Liver (tissue), 9 donors: ENCODE measurements around the gene NDP. TPM values are rescaled to one million over a fixed set of nuclear protein-coding genes. Genes with fewer than 3 reads are reported as not detected.

ENCODE experiments used
- DNase-seq: peaks from one replicate; pipeline ENCODE4 v3.0.0-alpha.2; 2017; ENCODE audit warnings: low spot score
- H3K27ac ChIP-seq, 2 donors: one replicate each; pipeline ENCODE4 v1.7.0; 2013; ENCODE audit warnings: inconsistent platforms in 2 of 2, low read length in 2 of 2, control low read depth in 1 of 2, low read depth in 1 of 2, mild to moderate bottlenecking in 1 of 2
- H3K27me3 ChIP-seq, 4 donors: one replicate each; pipeline versions ENCODE4 v1.6.1 to v1.7.0; 2013; ENCODE audit warnings: low read length in 3 of 4, inconsistent platforms in 1 of 4, mild to moderate bottlenecking in 1 of 4, moderate library complexity in 1 of 4; ENCODE audit not compliant: control insufficient read depth in 4 of 4, insufficient read depth in 4 of 4
- H3K36me3 ChIP-seq, 4 donors: one replicate each; pipeline versions ENCODE4 v1.6.1 to v1.7.0; 2013; ENCODE audit warnings: low read length in 3 of 4, mild to moderate bottlenecking in 3 of 4, low read depth in 1 of 4, moderate library complexity in 1 of 4; ENCODE audit not compliant: control insufficient read depth in 4 of 4, insufficient read depth in 3 of 4
- H3K4me1 ChIP-seq, 4 donors: one replicate each; pipeline versions ENCODE4 v1.6.1 to v1.7.0; 2013; ENCODE audit warnings: low read length in 3 of 4, mild to moderate bottlenecking in 3 of 4, moderate library complexity in 1 of 4; ENCODE audit not compliant: control insufficient read depth in 4 of 4, insufficient read depth in 4 of 4
- H3K4me3 ChIP-seq, 3 donors: one replicate each; pipeline versions ENCODE4 v1.6.1 to v1.7.0; 2013; ENCODE audit warnings: low read length in 3 of 3, control low read depth in 1 of 3, low read depth in 1 of 3, mild to moderate bottlenecking in 1 of 3
- H3K9ac ChIP-seq, 2 donors: one replicate each; pipeline ENCODE4 v1.7.0; 2013; ENCODE audit warnings: low read length in 2 of 2, mild to moderate bottlenecking in 2 of 2, moderate library complexity in 2 of 2, control low read depth in 1 of 2, low read depth in 1 of 2
- H3K9me3 ChIP-seq, 4 donors: one replicate each; pipeline versions ENCODE4 v1.6.1 to v1.7.0; 2013; ENCODE audit warnings: low read length in 3 of 4; ENCODE audit not compliant: control insufficient read depth in 4 of 4
- EGR1 ChIP-seq, 2 donors: IDR thresholded peaks; 2 replicates each; pipeline ENCODE4 v1.6.1; 2016 to 2018; ENCODE audit warnings: antibody characterized with exemption in 2 of 2, low read depth in 2 of 2
- FOXA1 ChIP-seq: IDR thresholded peaks from 2 replicates; pipeline ENCODE4 v1.6.1; 2016; ENCODE audit warnings: antibody characterized with exemption
- FOXA2 ChIP-seq: IDR thresholded peaks from 2 replicates; pipeline ENCODE4 v1.6.1; 2016; ENCODE audit warnings: antibody characterized with exemption
- GABPA ChIP-seq, 2 donors: IDR thresholded peaks in 1 of 2; conservative IDR thresholded peaks in 1 of 2; 2 replicates each; pipeline ENCODE4 v1.6.1; 2016; ENCODE audit warnings: antibody characterized with exemption in 2 of 2, mild to moderate bottlenecking in 1 of 2, moderate library complexity in 1 of 2
- HNF4A ChIP-seq, 2 donors: conservative IDR thresholded peaks; 2 replicates each; pipeline ENCODE4 v1.6.1; 2016; ENCODE audit warnings: antibody characterized with exemption in 2 of 2, mild to moderate bottlenecking in 2 of 2
- HNF4G ChIP-seq: IDR thresholded peaks from 2 replicates; pipeline ENCODE4 v1.6.1; 2016; ENCODE audit warnings: antibody characterized with exemption
- JUND ChIP-seq, 2 donors: IDR thresholded peaks; 2 replicates each; pipeline ENCODE4 v1.6.1; 2016; ENCODE audit warnings: antibody characterized with exemption in 2 of 2
- SP1 ChIP-seq: IDR thresholded peaks from 2 replicates; pipeline ENCODE4 v1.6.1; 2018; ENCODE audit warnings: antibody characterized with exemption, mild to moderate bottlenecking
- TAF1 ChIP-seq: conservative IDR thresholded peaks from 2 replicates; pipeline ENCODE4 v1.6.1; 2016; ENCODE audit warnings: antibody characterized with exemption, mild to moderate bottlenecking
- YY1 ChIP-seq: IDR thresholded peaks from 2 replicates; pipeline ENCODE4 v1.6.1; 2016; ENCODE audit warnings: antibody characterized with exemption, mild to moderate bottlenecking
- WGBS: extraction: QIAGEN DNeasy Blood & Tissue Kit; methylation state at CpG from one replicate; pipeline ENCODE4 v1.1.7; 2013; 5-methylcytosine and 5-hydroxymethylcytosine counted together
- polyA plus RNA-seq, 2 donors: library from polyadenylated mRNA; stranded (reverse) in 1 of 2; unstranded in 1 of 2; fragments of 200-250 nt in 1 of 2; fragments of >200 nt in 1 of 2; fragmentation: Nextera tagmentation in 1 of 2; extraction: Ambion mirVana in 1 of 2; gene quantifications; one replicate each; pipeline versions ENCODE4 v1.2.1 to v1.2.3, GENCODE V29; 2013 to 2015
- total RNA-seq, 2 donors: library from RNA; depleted of rRNA; stranded (reverse); fragments of >200 nt; gene quantifications; one replicate each; pipeline ENCODE4 v1.2.3, GENCODE V29; 2014
- TF ChIP-seq, protein P1 (sequence below): IDR thresholded peaks from 2 replicates; pipeline ENCODE4 v1.6.1; 2016; ENCODE audit warnings: antibody characterized with exemption, mild to moderate bottlenecking
- TF ChIP-seq, protein P2 (sequence below): fragments of 150-350 bp; IDR thresholded peaks from 2 replicates; pipeline ENCODE4 v1.5.1; 2017; ENCODE audit warnings: improper control_type of control experiment, low read depth, low read length; ENCODE audit not compliant: missing input control
- donor health status: healthy.
- donor health status: healthy.
- donor health status: healthy.
- donor health status: healthy.
- donor health status: healthy.

The NDP gene
- total and polyA plus RNA-seq, 4 donors = not detected

- TF ChIP-seq FOXA2 = no peak
- TF ChIP-seq JUND (IDR thresholded peaks at IDR 0.05) = no peak
- Histone ChIP-seq H3K36me3 (no peaks in the 10 kb centered on the region), H3K27ac (no peak overlapping the region), H3K9me3 (no peaks in the 10 kb centered on the region), H3K4me1 (no peaks in the 10 kb centered on the region), H3K27me3 (no peaks in the 10 kb centered on the region), H3K9ac (no peak overlapping the region), H3K4me3 (no peak overlapping the region)
- no peak for DNase-seq
- 66% methylated on average over 2 of the region's 2 CpGs for WGBS
These were observed 37.4 kb upstream of the NDP start for GRCh38 chrX:44010626-44011025.

DNA sequence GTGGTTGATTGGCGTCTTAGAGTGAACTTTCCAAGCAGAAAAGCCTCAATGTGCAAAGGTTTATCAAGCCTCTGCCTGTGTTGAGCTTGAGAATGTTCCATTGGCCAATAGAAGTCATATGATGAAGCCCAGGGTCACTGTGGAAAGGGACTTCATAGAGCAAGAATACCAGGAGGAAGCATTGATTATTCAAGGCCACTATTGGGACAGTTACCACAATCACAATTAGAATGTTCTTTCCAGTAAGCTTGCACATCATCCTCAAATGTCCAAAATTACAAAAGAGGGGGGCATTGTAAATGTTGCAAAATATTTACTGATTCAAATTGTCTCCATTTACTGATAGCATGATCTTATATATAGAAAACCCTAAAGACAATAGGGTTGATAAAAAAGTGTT is 32.9 kb upstream of the NDP start:
- Histone ChIP-seq H3K27me3 (peaks cover 0 to 4% (median 0%) of the 10 kb centered on the region in 4 donors), H3K9ac (no peak overlapping the region), H3K4me3 (no peak overlapping the region), H3K36me3 (no peaks in the 10 kb centered on the region), H3K9me3 (no peaks in the 10 kb centered on the region), H3K4me1 (no peaks in the 10 kb centered on the region), H3K27ac (no peak overlapping the region)
- 75% methylated on average over 1 of the region's 1 CpG for WGBS
- TF ChIP-seq GABPA (IDR thresholded peaks at IDR 0.05 in 1 of 2, conservative IDR thresholded peaks at IDR 0.05 in 1 of 2) (no peak), SP1 (no peak), FOXA2 (no peak), JUND (IDR thresholded peaks at IDR 0.05) (no peak), EGR1 (IDR thresholded peaks at IDR 0.05; ENCODE audit: low read depth in 2 of 2) (no peak), FOXA1 (no peak), HNF4A (conservative IDR thresholded peaks at IDR 0.05) (no peak), YY1 (no peak)
- TF ChIP-seq, protein P1, sequence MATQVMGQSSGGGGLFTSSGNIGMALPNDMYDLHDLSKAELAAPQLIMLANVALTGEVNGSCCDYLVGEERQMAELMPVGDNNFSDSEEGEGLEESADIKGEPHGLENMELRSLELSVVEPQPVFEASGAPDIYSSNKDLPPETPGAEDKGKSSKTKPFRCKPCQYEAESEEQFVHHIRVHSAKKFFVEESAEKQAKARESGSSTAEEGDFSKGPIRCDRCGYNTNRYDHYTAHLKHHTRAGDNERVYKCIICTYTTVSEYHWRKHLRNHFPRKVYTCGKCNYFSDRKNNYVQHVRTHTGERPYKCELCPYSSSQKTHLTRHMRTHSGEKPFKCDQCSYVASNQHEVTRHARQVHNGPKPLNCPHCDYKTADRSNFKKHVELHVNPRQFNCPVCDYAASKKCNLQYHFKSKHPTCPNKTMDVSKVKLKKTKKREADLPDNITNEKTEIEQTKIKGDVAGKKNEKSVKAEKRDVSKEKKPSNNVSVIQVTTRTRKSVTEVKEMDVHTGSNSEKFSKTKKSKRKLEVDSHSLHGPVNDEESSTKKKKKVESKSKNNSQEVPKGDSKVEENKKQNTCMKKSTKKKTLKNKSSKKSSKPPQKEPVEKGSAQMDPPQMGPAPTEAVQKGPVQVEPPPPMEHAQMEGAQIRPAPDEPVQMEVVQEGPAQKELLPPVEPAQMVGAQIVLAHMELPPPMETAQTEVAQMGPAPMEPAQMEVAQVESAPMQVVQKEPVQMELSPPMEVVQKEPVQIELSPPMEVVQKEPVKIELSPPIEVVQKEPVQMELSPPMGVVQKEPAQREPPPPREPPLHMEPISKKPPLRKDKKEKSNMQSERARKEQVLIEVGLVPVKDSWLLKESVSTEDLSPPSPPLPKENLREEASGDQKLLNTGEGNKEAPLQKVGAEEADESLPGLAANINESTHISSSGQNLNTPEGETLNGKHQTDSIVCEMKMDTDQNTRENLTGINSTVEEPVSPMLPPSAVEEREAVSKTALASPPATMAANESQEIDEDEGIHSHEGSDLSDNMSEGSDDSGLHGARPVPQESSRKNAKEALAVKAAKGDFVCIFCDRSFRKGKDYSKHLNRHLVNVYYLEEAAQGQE = no peak
- TF ChIP-seq, protein P2, sequence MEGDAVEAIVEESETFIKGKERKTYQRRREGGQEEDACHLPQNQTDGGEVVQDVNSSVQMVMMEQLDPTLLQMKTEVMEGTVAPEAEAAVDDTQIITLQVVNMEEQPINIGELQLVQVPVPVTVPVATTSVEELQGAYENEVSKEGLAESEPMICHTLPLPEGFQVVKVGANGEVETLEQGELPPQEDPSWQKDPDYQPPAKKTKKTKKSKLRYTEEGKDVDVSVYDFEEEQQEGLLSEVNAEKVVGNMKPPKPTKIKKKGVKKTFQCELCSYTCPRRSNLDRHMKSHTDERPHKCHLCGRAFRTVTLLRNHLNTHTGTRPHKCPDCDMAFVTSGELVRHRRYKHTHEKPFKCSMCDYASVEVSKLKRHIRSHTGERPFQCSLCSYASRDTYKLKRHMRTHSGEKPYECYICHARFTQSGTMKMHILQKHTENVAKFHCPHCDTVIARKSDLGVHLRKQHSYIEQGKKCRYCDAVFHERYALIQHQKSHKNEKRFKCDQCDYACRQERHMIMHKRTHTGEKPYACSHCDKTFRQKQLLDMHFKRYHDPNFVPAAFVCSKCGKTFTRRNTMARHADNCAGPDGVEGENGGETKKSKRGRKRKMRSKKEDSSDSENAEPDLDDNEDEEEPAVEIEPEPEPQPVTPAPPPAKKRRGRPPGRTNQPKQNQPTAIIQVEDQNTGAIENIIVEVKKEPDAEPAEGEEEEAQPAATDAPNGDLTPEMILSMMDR = no peak
- no peak for DNase-seq

- no peak for TF ChIP-seq EGR1 (IDR thresholded peaks at IDR 0.05; ENCODE audit: low read depth in 2 of 2)
- TF ChIP-seq, protein P1 = no peak
- TF ChIP-seq TAF1 = no peak
- no peak for TF ChIP-seq HNF4G
- TF ChIP-seq JUND (IDR thresholded peaks at IDR 0.05) = no peak
- no peak overlapping the region for H3K4me3 ChIP-seq
- WGBS = 59% methylated on average over 3 of the region's 3 CpGs
- no peak for DNase-seq
- H3K4me1 ChIP-seq = no peaks in the 10 kb centered on the region
- H3K27me3 ChIP-seq = peaks cover 0 to 4% (median 0%) of the 10 kb centered on the region in 4 donors
- no peaks in the 10 kb centered on the region for H3K36me3 ChIP-seq
- no peaks in the 10 kb centered on the region for H3K9me3 ChIP-seq
- H3K9ac ChIP-seq = no peak overlapping the region
- no peak overlapping the region for H3K27ac ChIP-seq
These were observed 30.8 kb upstream of the NDP start for GRCh38 chrX:44003975-44004374.
